Neutrophil (primary cell): ENCODE measurements around the gene TPX2.

ENCODE experiments used
- H3K27ac ChIP-seq: fragments of 200-600 bp; sonication (generic); 2 replicates; pipeline ENCODE4 v1.5.1; 2016; ENCODE audit warnings: mild to moderate bottlenecking, moderate library complexity
- H3K27me3 ChIP-seq: fragments of 200-600 bp; sonication (generic); 2 replicates; pipeline ENCODE4 v1.6.0; 2016; ENCODE audit warnings: mild to moderate bottlenecking
- H3K36me3 ChIP-seq: fragments of 200-600 bp; sonication (generic); 2 replicates; pipeline ENCODE4 v1.5.1; 2017
- H3K4me1 ChIP-seq, 2 experiments: fragments of 200-600 bp in 1 of 2; sonication (generic) in 1 of 2; 1 replicate in 1 of 2; 2 replicates in 1 of 2; pipeline versions ENCODE4 v1.5.1 to v1.6.1; 2013 to 2016; ENCODE audit warnings: low read depth in 1 of 2, low read length in 1 of 2, mild to moderate bottlenecking in 1 of 2, moderate library complexity in 1 of 2; ENCODE audit not compliant: control insufficient read depth in 1 of 2, insufficient read depth in 1 of 2
- H3K4me3 ChIP-seq, 2 experiments: fragments of 200-600 bp in 1 of 2; sonication (generic) in 1 of 2; 1 replicate in 1 of 2; 2 replicates in 1 of 2; pipeline ENCODE4 v1.5.1; 2013 to 2016; ENCODE audit warnings: low read depth in 1 of 2, low read length in 1 of 2, mild to moderate bottlenecking in 1 of 2, moderate library complexity in 1 of 2
- H3K9me3 ChIP-seq: fragments of 200-600 bp; sonication (generic); 2 replicates; pipeline ENCODE4 v1.5.1; 2016
- TF ChIP-seq, protein P1 (sequence below): fragments of 200-600 bp; sonication (generic); IDR thresholded peaks from 2 replicates; pipeline ENCODE4 v1.5.1; 2016; ENCODE audit warnings: antibody characterized with exemption

TPX2 gene

GRCh38 chr20:31848088-31848999 lies 109.3 kb downstream of the TPX2 start:
- TF ChIP-seq, protein P1, sequence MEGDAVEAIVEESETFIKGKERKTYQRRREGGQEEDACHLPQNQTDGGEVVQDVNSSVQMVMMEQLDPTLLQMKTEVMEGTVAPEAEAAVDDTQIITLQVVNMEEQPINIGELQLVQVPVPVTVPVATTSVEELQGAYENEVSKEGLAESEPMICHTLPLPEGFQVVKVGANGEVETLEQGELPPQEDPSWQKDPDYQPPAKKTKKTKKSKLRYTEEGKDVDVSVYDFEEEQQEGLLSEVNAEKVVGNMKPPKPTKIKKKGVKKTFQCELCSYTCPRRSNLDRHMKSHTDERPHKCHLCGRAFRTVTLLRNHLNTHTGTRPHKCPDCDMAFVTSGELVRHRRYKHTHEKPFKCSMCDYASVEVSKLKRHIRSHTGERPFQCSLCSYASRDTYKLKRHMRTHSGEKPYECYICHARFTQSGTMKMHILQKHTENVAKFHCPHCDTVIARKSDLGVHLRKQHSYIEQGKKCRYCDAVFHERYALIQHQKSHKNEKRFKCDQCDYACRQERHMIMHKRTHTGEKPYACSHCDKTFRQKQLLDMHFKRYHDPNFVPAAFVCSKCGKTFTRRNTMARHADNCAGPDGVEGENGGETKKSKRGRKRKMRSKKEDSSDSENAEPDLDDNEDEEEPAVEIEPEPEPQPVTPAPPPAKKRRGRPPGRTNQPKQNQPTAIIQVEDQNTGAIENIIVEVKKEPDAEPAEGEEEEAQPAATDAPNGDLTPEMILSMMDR = no peak
- no peak overlapping the region for H3K4me3 ChIP-seq
- H3K27me3 ChIP-seq = peaks cover 46% of the 10 kb centered on the region
- no peaks in the 10 kb centered on the region for H3K9me3 ChIP-seq
- H3K4me1 ChIP-seq = no peaks in the 10 kb centered on the region
- H3K27ac ChIP-seq = no peak overlapping the region
- no peaks in the 10 kb centered on the region for H3K36me3 ChIP-seq

DNA sequence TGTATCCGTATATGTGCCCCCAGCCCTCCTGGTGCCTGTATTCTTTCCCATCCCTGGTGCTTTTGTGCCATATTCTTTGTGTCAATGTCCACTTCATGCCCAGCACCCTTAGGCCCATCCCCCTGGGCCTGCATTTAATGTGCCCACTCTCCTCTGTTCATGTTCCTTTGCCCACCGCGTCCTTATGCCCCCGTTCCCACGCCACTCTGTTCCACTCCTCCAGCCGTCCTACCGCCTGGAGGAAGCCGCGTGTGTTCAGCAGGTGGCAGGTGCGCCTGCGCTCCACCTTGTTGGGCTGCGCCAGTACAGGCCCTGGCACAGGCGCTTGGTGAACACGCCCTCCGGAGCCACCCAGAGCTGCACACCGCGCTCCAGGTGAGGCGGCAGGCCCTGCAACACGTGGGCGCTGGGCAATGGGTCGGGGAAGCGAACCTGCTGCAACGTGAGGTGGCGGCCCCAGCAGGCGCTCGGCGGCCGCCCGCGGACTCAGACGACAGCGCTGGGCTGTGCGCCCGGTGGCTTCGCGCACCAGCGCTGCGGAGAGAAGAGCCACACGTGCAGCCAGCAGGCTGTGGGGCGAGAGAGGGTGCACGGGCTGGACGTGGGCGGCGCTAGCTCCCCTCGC lies 110.3 kb downstream of the TPX2 start:
- Histone ChIP-seq H3K4me3 (no peak overlapping the region), H3K36me3 (no peaks in the 10 kb centered on the region), H3K27ac (no peak overlapping the region), H3K9me3 (no peaks in the 10 kb centered on the region), H3K27me3 (peaks cover 49% of the 10 kb centered on the region), H3K4me1 (no peaks in the 10 kb centered on the region)
- TF ChIP-seq, protein P1 = no peak
